ENCODE measurements around the gene GRK5.

DNA sequence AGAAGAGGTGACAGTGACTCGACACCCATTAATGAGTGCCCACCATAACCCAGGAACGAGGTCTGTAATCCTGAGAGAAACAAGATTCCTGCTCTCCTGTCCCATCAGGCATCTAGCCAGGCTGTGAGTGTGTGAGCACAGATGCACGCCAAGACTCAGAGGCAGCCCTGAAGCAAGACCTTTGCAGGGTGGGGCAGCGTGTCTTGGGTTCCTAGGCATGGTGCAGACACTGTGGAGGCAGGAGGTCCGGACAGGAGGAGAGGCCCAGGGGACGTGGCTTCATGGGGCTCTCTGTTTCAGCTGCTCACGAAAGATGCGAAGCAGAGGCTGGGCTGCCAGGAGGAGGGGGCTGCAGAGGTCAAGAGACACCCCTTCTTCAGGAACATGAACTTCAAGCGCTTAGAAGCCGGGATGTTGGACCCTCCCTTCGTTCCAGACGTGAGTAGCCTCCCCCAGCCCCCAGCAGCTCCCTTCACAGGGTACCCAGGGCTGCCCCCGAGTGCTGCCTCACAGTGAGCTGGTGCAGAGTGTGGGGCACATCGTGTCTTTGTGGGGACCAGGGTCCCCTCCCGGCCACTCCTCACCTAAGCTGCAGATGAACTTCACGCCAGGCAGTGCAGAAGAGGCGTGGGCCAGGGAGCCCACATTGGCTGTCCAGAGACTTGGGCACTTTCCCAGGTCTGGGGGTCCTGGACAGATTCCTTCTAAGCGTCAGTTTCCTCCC is 240.6 kb downstream of the GRK5 start:
- TF ChIP-seq CTCF (IDR thresholded peaks at IDR 0.05; ENCODE audit: low read length) (no peak), EZH2phosphoT487 (IDR thresholded peaks at IDR 0.05; ENCODE audit: low read length) (no peak), EZH2 (optimal IDR thresholded peaks at IDR 0.05; ENCODE audit: low read depth, low read length) (no peak)

Data from MM.1S (cell line).